Liver (tissue), 9 donors: ENCODE results near the gene NAA30. TPM values are rescaled to one million over a fixed set of nuclear protein-coding genes. Genes with fewer than 3 reads are reported as not detected.

Experiments
- DNase-seq: peaks from one replicate; pipeline ENCODE4 v3.0.0-alpha.2; 2017; ENCODE audit warnings: low spot score
- H3K27ac ChIP-seq, 2 donors: one replicate each; pipeline ENCODE4 v1.7.0; 2013; ENCODE audit warnings: inconsistent platforms in 2 of 2, low read length in 2 of 2, control low read depth in 1 of 2, low read depth in 1 of 2, mild to moderate bottlenecking in 1 of 2
- H3K27me3 ChIP-seq, 4 donors: one replicate each; pipeline versions ENCODE4 v1.6.1 to v1.7.0; 2013; ENCODE audit warnings: low read length in 3 of 4, inconsistent platforms in 1 of 4, mild to moderate bottlenecking in 1 of 4, moderate library complexity in 1 of 4; ENCODE audit not compliant: control insufficient read depth in 4 of 4, insufficient read depth in 4 of 4
- H3K36me3 ChIP-seq, 4 donors: one replicate each; pipeline versions ENCODE4 v1.6.1 to v1.7.0; 2013; ENCODE audit warnings: low read length in 3 of 4, mild to moderate bottlenecking in 3 of 4, low read depth in 1 of 4, moderate library complexity in 1 of 4; ENCODE audit not compliant: control insufficient read depth in 4 of 4, insufficient read depth in 3 of 4
- H3K4me1 ChIP-seq, 4 donors: one replicate each; pipeline versions ENCODE4 v1.6.1 to v1.7.0; 2013; ENCODE audit warnings: low read length in 3 of 4, mild to moderate bottlenecking in 3 of 4, moderate library complexity in 1 of 4; ENCODE audit not compliant: control insufficient read depth in 4 of 4, insufficient read depth in 4 of 4
- H3K4me3 ChIP-seq, 3 donors: one replicate each; pipeline versions ENCODE4 v1.6.1 to v1.7.0; 2013; ENCODE audit warnings: low read length in 3 of 3, control low read depth in 1 of 3, low read depth in 1 of 3, mild to moderate bottlenecking in 1 of 3
- H3K9ac ChIP-seq, 2 donors: one replicate each; pipeline ENCODE4 v1.7.0; 2013; ENCODE audit warnings: low read length in 2 of 2, mild to moderate bottlenecking in 2 of 2, moderate library complexity in 2 of 2, control low read depth in 1 of 2, low read depth in 1 of 2
- H3K9me3 ChIP-seq, 4 donors: one replicate each; pipeline versions ENCODE4 v1.6.1 to v1.7.0; 2013; ENCODE audit warnings: low read length in 3 of 4; ENCODE audit not compliant: control insufficient read depth in 4 of 4
- ATF3 ChIP-seq: IDR thresholded peaks from 2 replicates; pipeline ENCODE4 v1.6.1; 2016; ENCODE audit warnings: antibody characterized with exemption
- EGR1 ChIP-seq, 2 donors: IDR thresholded peaks; 2 replicates each; pipeline ENCODE4 v1.6.1; 2016 to 2018; ENCODE audit warnings: antibody characterized with exemption in 2 of 2, low read depth in 2 of 2
- FOXA1 ChIP-seq: IDR thresholded peaks from 2 replicates; pipeline ENCODE4 v1.6.1; 2016; ENCODE audit warnings: antibody characterized with exemption
- FOXA2 ChIP-seq: IDR thresholded peaks from 2 replicates; pipeline ENCODE4 v1.6.1; 2016; ENCODE audit warnings: antibody characterized with exemption
- GABPA ChIP-seq, 2 donors: IDR thresholded peaks in 1 of 2; conservative IDR thresholded peaks in 1 of 2; 2 replicates each; pipeline ENCODE4 v1.6.1; 2016; ENCODE audit warnings: antibody characterized with exemption in 2 of 2, mild to moderate bottlenecking in 1 of 2, moderate library complexity in 1 of 2
- HNF4A ChIP-seq, 2 donors: conservative IDR thresholded peaks; 2 replicates each; pipeline ENCODE4 v1.6.1; 2016; ENCODE audit warnings: antibody characterized with exemption in 2 of 2, mild to moderate bottlenecking in 2 of 2
- HNF4G ChIP-seq: IDR thresholded peaks from 2 replicates; pipeline ENCODE4 v1.6.1; 2016; ENCODE audit warnings: antibody characterized with exemption
- JUND ChIP-seq, 2 donors: IDR thresholded peaks; 2 replicates each; pipeline ENCODE4 v1.6.1; 2016; ENCODE audit warnings: antibody characterized with exemption in 2 of 2
- NR2F2 ChIP-seq: IDR thresholded peaks from 2 replicates; pipeline ENCODE4 v1.6.1; 2016; ENCODE audit warnings: antibody characterized with exemption
- RAD21 ChIP-seq, 2 donors: IDR thresholded peaks; 2 replicates each; pipeline ENCODE4 v1.6.1; 2016; ENCODE audit warnings: antibody characterized with exemption in 2 of 2, mild to moderate bottlenecking in 2 of 2
- RXRA ChIP-seq, 2 donors: IDR thresholded peaks; 2 replicates each; pipeline ENCODE4 v1.6.1; 2017 to 2018; ENCODE audit warnings: antibody characterized with exemption in 2 of 2, mild to moderate bottlenecking in 1 of 2
- SP1 ChIP-seq: IDR thresholded peaks from 2 replicates; pipeline ENCODE4 v1.6.1; 2018; ENCODE audit warnings: antibody characterized with exemption, mild to moderate bottlenecking
- TAF1 ChIP-seq: conservative IDR thresholded peaks from 2 replicates; pipeline ENCODE4 v1.6.1; 2016; ENCODE audit warnings: antibody characterized with exemption, mild to moderate bottlenecking
- YY1 ChIP-seq: IDR thresholded peaks from 2 replicates; pipeline ENCODE4 v1.6.1; 2016; ENCODE audit warnings: antibody characterized with exemption, mild to moderate bottlenecking
- WGBS: extraction: QIAGEN DNeasy Blood & Tissue Kit; methylation state at CpG from one replicate; pipeline ENCODE4 v1.1.7; 2013; 5-methylcytosine and 5-hydroxymethylcytosine counted together
- polyA plus RNA-seq, 2 donors: library from polyadenylated mRNA; stranded (reverse) in 1 of 2; unstranded in 1 of 2; fragments of 200-250 nt in 1 of 2; fragments of >200 nt in 1 of 2; fragmentation: Nextera tagmentation in 1 of 2; extraction: Ambion mirVana in 1 of 2; gene quantifications; one replicate each; pipeline versions ENCODE4 v1.2.1 to v1.2.3, GENCODE V29; 2013 to 2015
- total RNA-seq, 2 donors: library from RNA; depleted of rRNA; stranded (reverse); fragments of >200 nt; gene quantifications; one replicate each; pipeline ENCODE4 v1.2.3, GENCODE V29; 2014
- TF ChIP-seq, protein P1 (sequence below): IDR thresholded peaks from 2 replicates; pipeline ENCODE4 v1.6.1; 2016; ENCODE audit warnings: antibody characterized with exemption
- TF ChIP-seq, protein P2 (sequence below): IDR thresholded peaks from 2 replicates; pipeline ENCODE4 v1.6.1; 2016; ENCODE audit warnings: antibody characterized with exemption
- TF ChIP-seq, protein P3 (sequence below): fragments of 150-350 bp; IDR thresholded peaks from 2 replicates; pipeline ENCODE4 v1.5.1; 2017; ENCODE audit warnings: improper control_type of control experiment, low read depth, low read length; ENCODE audit not compliant: missing input control
- donor health status: healthy.
- donor health status: healthy.
- donor health status: healthy.
- donor health status: healthy.
- donor health status: healthy.

The NAA30 gene
- total and polyA plus RNA-seq, 4 donors: 5.8 to 19.1 (median 8.2) TPM

- Histone ChIP-seq H3K9ac (no peak overlapping the region), H3K9me3 (no peaks in the 10 kb centered on the region), H3K36me3 (peaks cover 2 to 4% (median 3%) of the 10 kb centered on the region in 4 donors), H3K4me3 (no peak overlapping the region), H3K27me3 (no peaks in the 10 kb centered on the region), H3K4me1 (peaks cover 2 to 26% (median 13%) of the 10 kb centered on the region in 4 donors), H3K27ac (no peak overlapping the region)
- 84% methylated on average over 2 of the region's 2 CpGs for WGBS
- no peak for DNase-seq
- TF ChIP-seq, protein P1, sequence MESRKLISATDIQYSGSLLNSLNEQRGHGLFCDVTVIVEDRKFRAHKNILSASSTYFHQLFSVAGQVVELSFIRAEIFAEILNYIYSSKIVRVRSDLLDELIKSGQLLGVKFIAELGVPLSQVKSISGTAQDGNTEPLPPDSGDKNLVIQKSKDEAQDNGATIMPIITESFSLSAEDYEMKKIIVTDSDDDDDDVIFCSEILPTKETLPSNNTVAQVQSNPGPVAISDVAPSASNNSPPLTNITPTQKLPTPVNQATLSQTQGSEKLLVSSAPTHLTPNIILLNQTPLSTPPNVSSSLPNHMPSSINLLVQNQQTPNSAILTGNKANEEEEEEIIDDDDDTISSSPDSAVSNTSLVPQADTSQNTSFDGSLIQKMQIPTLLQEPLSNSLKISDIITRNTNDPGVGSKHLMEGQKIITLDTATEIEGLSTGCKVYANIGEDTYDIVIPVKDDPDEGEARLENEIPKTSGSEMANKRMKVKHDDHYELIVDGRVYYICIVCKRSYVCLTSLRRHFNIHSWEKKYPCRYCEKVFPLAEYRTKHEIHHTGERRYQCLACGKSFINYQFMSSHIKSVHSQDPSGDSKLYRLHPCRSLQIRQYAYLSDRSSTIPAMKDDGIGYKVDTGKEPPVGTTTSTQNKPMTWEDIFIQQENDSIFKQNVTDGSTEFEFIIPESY: no peak
- TF ChIP-seq HNF4G (no peak), FOXA2 (no peak), HNF4A (conservative IDR thresholded peaks at IDR 0.05) (no peak), TAF1 (no peak), NR2F2 (no peak), GABPA (IDR thresholded peaks at IDR 0.05 in 1 of 2, conservative IDR thresholded peaks at IDR 0.05 in 1 of 2) (no peak), SP1 (no peak), RAD21 (IDR thresholded peaks at IDR 0.05) (no peak), JUND (IDR thresholded peaks at IDR 0.05) (no peak), FOXA1 (no peak), ATF3 (no peak), EGR1 (IDR thresholded peaks at IDR 0.05; ENCODE audit: low read depth in 2 of 2) (no peak)
- TF ChIP-seq, protein P2, sequence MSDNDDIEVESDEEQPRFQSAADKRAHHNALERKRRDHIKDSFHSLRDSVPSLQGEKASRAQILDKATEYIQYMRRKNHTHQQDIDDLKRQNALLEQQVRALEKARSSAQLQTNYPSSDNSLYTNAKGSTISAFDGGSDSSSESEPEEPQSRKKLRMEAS: no peak
- TF ChIP-seq, protein P3, sequence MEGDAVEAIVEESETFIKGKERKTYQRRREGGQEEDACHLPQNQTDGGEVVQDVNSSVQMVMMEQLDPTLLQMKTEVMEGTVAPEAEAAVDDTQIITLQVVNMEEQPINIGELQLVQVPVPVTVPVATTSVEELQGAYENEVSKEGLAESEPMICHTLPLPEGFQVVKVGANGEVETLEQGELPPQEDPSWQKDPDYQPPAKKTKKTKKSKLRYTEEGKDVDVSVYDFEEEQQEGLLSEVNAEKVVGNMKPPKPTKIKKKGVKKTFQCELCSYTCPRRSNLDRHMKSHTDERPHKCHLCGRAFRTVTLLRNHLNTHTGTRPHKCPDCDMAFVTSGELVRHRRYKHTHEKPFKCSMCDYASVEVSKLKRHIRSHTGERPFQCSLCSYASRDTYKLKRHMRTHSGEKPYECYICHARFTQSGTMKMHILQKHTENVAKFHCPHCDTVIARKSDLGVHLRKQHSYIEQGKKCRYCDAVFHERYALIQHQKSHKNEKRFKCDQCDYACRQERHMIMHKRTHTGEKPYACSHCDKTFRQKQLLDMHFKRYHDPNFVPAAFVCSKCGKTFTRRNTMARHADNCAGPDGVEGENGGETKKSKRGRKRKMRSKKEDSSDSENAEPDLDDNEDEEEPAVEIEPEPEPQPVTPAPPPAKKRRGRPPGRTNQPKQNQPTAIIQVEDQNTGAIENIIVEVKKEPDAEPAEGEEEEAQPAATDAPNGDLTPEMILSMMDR: no peak
Measured at GRCh38 chr14:57405562-57405961, 15.2 kb downstream of the NAA30 start.

DNA sequence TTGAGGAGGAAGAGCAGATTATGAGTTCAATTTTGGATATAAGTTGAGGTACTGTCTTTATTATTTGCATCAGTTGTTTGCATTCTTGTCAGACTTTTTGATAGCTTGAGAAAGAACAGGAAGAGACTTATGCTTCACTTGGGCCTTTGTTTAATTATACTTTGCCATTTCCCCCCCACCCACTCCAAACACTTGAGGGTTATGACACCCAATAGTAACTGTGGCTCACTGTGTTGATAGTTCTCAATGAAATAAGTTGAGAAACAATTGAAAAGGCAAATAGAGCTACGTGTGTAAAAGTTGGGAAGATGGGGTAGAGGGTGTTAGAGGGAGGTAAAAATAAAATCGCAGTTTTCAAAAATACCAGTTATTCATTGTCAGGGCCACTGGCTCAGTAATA, 17.7 kb downstream of the NAA30 start:
- whole genome bisulfite sequencing: 93% methylated on average over 2 of the region's 2 CpGs
- no peak for TF ChIP-seq GABPA (IDR thresholded peaks at IDR 0.05 in 1 of 2, conservative IDR thresholded peaks at IDR 0.05 in 1 of 2)
- TF ChIP-seq FOXA1: no peak
- Histone ChIP-seq H3K4me3 (no peak overlapping the region), H3K9ac (no peak overlapping the region), H3K36me3 (peaks cover 2 to 4% (median 3%) of the 10 kb centered on the region in 4 donors), H3K4me1 (peaks cover 0 to 12% (median 3%) of the 10 kb centered on the region in 4 donors), H3K27me3 (no peaks in the 10 kb centered on the region), H3K27ac (no peak overlapping the region), H3K9me3 (no peaks in the 10 kb centered on the region)
- DNase-seq: no peak

DNA sequence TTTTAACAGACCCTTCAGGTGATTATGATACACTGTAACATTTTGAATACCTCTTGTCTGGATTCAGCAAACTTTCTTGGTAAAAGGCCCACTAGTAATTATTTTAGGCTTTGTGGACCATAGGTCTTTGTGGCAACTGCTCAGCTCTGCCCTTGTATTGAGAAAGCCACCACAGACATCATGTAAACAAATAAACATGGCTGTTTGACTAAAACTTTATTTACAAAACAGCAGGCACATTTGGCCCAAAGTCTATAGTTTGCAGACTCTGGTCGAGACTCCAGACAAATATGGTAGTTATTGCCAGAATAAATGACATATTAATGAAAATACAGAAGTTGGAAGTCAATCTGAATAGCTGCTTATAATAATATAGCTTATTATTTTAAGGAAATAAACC, 18.2 kb downstream of the NAA30 start:
- Histone ChIP-seq H3K27ac (no peak overlapping the region), H3K27me3 (no peaks in the 10 kb centered on the region), H3K36me3 (peaks cover 2 to 4% (median 3%) of the 10 kb centered on the region in 4 donors), H3K4me3 (no peak overlapping the region), H3K9ac (no peak overlapping the region), H3K4me1 (peaks cover 0 to 8% (median under 1%) of the 10 kb centered on the region in 4 donors), H3K9me3 (no peaks in the 10 kb centered on the region)
- WGBS: 30% methylated on average over 1 of the region's 1 CpG
- TF ChIP-seq JUND (IDR thresholded peaks at IDR 0.05) (no peak), RXRA (IDR thresholded peaks at IDR 0.05) (no peak), RAD21 (IDR thresholded peaks at IDR 0.05) (no peak), HNF4G (no peak), HNF4A (conservative IDR thresholded peaks at IDR 0.05) (peak; percentile 20 to 70), YY1 (no peak), ATF3 (no peak)
- DNase-seq: no peak
